Fibroblast of skin of right quadriceps (primary cell): ENCODE data around the gene RADIL.

Experiments
- DNase-seq: peaks from one replicate; pipeline ENCODE4 v3.0.0-alpha.2; 2013

Gene RADIL

GRCh38 chr7:4791738-4792536 lies 91.6 kb downstream of the RADIL start:
- peak; percentile 72 for DNase-seq

GRCh38 chr7:4791101-4791737 lies 92.3 kb downstream of the RADIL start:
- no peak for DNase-seq

- DNase-seq = no peak
Observed at GRCh38 chr7:4790516-4790991, 93.0 kb downstream of the RADIL start.

GRCh38 chr7:4790078-4790465 lies 93.4 kb downstream of the RADIL start:
- no peak for DNase-seq

DNA sequence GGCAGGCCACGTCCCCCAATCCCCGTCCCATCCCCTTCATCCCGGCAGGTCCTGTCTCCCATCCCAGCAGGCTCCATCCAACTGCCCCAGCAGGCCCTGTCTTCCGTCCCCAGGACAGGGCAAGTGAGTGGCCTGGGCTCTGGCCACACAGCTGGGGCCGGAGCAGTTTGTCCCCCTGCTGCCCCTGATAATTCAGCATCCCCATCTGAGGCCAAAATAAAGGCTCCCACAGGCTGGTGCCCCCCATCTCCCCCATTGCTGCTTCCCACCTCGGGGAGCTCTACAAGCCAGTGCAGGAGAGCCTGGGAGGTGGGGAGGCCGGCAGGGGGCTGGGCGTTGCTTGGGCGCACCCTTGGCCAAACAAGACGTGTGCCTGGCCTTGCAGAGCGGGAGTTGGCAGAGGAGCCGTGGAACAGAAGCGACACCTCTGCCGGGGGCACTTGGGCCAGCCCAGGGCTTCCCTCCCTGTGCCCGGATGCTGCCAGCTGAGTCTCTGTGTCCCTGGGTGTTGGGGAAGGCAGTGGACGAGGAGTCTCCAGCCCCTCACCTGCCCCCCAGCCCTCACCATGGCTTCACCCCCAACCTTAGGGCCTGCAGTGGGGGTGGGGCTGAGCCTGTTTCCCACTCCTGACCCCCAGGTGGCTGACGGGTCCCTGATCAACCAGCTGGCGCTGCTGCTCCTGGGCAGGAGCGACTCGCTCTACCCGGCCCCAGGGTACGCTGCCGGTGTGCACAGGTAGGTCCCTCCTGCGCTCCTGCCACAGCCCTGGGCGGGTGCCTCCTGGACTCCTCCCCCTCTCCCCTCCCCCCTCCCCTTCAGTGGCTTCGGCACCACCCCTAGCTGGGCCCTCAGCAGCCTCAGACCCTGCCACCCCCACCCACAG lies 94.1 kb downstream of the RADIL start:
- DNase-seq = no peak

DNA sequence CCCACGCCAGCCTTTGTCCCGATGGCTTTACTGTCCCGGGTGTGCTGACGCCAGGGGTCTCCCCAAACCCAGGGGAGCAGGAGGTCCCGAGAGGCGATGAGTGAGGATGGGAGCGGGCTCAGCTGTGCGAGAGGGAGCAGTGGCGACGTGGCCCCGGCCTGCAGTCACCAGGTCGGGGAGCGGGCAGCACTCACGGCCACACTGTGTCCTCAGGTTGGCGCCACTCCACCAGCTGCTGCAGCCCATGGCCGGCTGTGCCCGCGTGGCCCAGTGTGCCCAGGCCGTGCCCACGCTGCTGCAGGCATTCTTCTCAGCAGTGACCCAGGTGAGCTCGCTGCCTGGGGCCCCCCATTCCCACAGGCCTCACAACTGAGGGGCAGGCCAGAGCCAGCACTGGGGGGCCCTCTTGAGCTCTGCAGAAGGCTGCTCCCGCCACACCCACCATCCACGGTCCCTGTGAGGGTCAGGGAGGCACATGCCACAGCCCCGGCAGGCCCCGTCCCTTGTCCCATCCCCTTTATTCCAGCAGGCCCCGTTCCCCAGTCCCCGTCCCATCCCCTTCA lies 94.8 kb downstream of the RADIL start:
- no peak for DNase-seq

- no peak for DNase-seq
Observed at GRCh38 chr7:4787947-4788626, 95.4 kb downstream of the RADIL start.

- DNase-seq = no peak
Observed at GRCh38 chr7:4787541-4787940, 96.0 kb downstream of the RADIL start.

- no peak for DNase-seq
Observed at GRCh38 chr7:4786015-4786414, 97.5 kb downstream of the RADIL start.

- DNase-seq = no peak
Observed at GRCh38 chr7:4785371-4785770, 98.1 kb downstream of the RADIL start.

DNA sequence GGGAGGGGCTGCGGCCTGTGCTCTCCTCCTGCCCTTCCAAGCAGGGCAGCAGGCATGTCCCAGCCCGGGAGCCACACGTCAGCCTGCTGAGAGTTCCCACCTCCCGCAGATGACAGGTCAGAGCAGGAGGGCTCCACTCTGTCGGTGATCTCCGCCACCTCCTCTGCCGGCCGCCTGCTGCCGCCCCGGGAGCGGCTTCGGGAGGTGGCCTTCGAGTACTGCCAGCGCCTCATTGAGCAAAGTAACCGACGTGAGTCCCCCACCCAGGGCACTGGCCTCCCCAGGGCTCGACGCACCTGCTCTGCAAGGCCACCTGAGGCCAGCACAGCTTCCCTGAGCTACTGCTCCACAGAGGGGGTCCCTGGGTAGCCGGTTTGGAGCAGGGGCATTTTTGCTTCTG lies 98.7 kb downstream of the RADIL start:
- DNase-seq = no peak

GRCh38 chr7:4783762-4784351 lies 99.7 kb downstream of the RADIL start:
- no peak for DNase-seq

- no peak for DNase-seq
Observed at GRCh38 chr7:4783292-4783652, 100.2 kb downstream of the RADIL start.

DNA sequence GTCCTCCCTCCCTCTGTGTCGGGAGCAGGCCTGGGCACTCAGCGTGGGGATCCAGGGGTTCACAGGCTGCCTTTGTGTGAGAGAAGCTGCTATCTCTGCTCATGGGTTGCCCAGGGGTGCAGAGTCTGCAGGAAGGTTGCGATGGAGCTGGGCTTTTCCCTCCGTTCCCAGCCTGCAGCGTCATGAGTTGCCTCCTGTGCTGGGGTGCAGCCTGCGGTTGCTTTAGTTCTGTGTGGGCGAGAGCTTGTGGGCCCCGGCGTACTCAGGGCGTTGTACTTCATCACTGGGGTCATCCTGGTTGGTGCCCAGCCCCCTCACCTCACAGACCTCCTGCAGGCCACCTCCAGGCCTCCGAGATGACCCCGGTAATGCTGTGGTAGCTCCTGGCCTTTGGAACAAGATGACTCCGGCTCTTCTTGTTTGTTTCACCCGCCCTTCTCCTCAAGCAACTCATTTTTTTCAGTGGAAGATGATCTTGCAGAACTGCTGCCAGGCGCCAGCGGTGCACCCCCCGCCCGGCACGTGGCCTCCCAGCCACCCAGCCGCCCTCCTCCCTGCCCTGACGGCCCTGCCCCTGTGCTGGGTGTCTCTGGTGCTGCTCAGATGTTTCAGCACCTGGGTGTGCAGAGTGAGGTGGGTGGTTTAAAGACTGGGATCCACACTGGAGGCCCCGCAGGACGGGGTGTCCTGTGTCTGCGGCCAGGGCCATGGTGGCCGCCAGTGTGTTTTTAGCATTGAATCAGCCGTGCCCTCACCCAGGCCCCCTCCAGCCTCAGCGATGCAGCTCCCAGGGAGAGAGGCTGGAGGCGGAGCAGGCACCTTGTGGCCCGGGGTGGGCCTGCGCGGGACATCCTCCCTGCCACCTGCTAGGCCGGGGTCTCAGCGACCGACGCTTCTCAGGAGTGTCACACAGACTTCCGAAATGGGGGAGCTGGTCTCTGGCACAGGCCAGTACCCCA lies 100.9 kb downstream of the RADIL start:
- no peak for DNase-seq

DNA sequence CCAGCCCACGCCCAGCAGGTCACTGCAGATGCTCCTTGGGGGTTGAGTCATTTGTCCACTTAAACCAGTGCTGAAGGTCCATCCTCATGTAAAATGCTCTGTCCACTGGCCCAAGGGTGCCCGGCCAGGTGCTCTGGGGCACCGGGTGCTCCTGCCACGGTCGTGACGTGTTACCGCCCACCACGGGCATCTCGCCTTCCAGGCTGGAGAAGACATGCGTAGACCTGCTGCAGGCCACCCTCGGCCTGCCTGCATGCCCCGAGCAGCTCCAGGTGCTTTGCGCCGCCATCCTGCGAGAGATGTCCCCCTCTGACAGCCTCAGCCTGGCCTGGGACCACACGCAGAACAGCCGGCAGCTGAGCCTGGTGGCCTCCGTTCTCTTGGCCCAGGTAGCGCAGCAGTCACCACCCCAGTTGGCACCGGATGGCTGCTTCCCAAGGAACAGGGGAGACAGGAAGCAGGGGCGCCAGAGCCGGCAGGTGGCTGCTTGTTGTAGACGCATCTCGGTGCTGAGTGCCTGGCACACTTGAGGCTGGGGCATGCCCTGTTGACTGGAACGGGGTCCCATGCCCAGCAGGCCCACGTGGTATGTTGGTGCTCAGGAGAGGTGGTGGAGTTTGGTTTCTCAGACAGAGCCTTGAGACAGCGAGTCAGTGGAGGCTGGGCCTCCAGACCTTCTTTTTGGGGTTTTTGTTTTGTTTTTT lies 102.0 kb downstream of the RADIL start:
- DNase-seq = no peak

DNA sequence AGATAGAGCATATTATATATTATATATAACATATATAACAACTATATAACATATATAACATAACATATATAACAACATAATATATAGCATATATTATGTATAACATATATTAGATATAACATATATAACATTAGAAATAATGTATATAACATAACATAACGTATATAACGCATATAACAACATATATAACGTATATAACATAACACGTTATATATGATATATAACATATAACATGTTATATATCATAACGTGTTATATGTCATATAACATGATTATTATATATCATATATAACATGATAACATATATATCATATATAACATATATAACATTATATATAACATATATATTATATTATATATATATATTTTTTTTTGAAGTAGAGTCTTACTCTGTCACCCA lies 104.4 kb downstream of the RADIL start:
- no peak for DNase-seq

DNA sequence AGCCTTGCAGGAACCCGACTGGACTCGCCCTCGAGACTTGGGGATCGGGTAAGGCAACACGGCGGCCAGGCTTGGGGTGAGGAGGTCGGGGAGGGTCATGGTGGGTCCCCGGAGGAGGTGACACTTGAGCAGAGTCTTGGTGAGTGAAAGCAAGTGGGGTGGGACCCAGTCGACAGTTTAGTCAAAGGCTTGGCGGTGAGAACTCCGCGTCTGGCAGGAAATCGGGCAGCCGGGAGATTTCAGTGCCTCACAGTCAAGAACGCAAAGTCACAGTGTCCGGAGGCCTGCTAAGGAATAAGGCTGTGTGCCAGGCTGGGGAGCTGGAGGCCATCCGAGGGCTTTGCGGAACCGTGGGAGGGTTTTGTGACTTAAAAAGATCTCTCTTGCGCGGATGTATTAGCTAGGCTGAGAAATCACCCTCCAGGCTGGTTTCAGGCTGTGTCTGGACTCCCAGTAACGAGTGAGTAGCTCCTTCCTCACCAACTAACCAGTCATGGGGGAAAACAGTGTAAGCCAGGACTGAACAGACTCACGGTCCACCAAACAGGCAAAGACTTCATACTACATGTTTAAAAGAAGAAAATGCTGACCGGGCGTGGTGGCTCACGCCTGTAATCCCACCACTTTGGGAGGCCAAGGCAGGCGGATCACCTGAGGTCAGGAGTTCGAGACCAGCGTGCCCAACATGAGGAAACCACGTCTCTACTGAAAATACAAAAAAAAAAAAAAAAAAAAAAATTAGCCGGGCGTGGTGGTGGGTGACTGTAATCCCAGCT lies 107.5 kb downstream of the RADIL start:
- DNase-seq = peak; percentile 9

- peak; percentile 93 for DNase-seq
Observed at GRCh38 chr7:4775250-4775847, 108.2 kb downstream of the RADIL start, which contains the start of gene AP5Z1. Gene AP5Z1 (plus strand): TSS chr7:4775623. CDS start chr7:4775716, 93 bp downstream.
